NCI-H69 (cell line): ENCODE measurements around the gene SRGAP3.

Experiments used
- DNase-seq: peaks from one replicate; lab custom pipeline; 2025; lab: John Stamatoyannopoulos, UW

Gene SRGAP3

GRCh38 chr3:9113040-9113439, 136.4 kb downstream of the SRGAP3 start:
- DNase-seq: no peak

GRCh38 chr3:9111866-9112265, 137.6 kb downstream of the SRGAP3 start:
- no peak for DNase-seq

- peak; percentile 10 for DNase-seq
These were observed 138.0 kb downstream of the SRGAP3 start for GRCh38 chr3:9111417-9111816.

- no peak for DNase-seq
These were observed 138.6 kb downstream of the SRGAP3 start for GRCh38 chr3:9110802-9111201.

- no peak for DNase-seq
These were observed 139.1 kb downstream of the SRGAP3 start for GRCh38 chr3:9110316-9110715.

- DNase-seq: no peak
These were observed 139.9 kb downstream of the SRGAP3 start for GRCh38 chr3:9109568-9109914.

- no peak for DNase-seq
These were observed 140.4 kb downstream of the SRGAP3 start for GRCh38 chr3:9108876-9109567.

- no peak for DNase-seq
These were observed 141.7 kb downstream of the SRGAP3 start for GRCh38 chr3:9107738-9108137.

GRCh38 chr3:9105421-9105820, 144.0 kb downstream of the SRGAP3 start:
- peak; percentile 27 for DNase-seq

GRCh38 chr3:9104121-9104520, 145.3 kb downstream of the SRGAP3 start:
- no peak for DNase-seq

GRCh38 chr3:9102240-9102981, 147.0 kb downstream of the SRGAP3 start:
- peak; percentile 96 for DNase-seq

- no peak for DNase-seq
These were observed 148.2 kb downstream of the SRGAP3 start for GRCh38 chr3:9101286-9101685.

- no peak for DNase-seq
These were observed 148.9 kb downstream of the SRGAP3 start for GRCh38 chr3:9100513-9100894.

- DNase-seq: no peak
These were observed 149.5 kb downstream of the SRGAP3 start for GRCh38 chr3:9099702-9100512.

GRCh38 chr3:9098716-9099675, 150.4 kb downstream of the SRGAP3 start:
- peak; percentile 87 for DNase-seq

GRCh38 chr3:9097495-9097894, 152.0 kb downstream of the SRGAP3 start:
- DNase-seq: no peak

- DNase-seq: no peak
These were observed 157.8 kb downstream of the SRGAP3 start for GRCh38 chr3:9091486-9092235.

GRCh38 chr3:9088441-9089353, 160.7 kb downstream of the SRGAP3 start:
- DNase-seq: peak; percentile 40

GRCh38 chr3:9087831-9088413, 161.5 kb downstream of the SRGAP3 start:
- DNase-seq: no peak
